ENCODE data around the gene BCL2L15.

The BCL2L15 gene

DNA sequence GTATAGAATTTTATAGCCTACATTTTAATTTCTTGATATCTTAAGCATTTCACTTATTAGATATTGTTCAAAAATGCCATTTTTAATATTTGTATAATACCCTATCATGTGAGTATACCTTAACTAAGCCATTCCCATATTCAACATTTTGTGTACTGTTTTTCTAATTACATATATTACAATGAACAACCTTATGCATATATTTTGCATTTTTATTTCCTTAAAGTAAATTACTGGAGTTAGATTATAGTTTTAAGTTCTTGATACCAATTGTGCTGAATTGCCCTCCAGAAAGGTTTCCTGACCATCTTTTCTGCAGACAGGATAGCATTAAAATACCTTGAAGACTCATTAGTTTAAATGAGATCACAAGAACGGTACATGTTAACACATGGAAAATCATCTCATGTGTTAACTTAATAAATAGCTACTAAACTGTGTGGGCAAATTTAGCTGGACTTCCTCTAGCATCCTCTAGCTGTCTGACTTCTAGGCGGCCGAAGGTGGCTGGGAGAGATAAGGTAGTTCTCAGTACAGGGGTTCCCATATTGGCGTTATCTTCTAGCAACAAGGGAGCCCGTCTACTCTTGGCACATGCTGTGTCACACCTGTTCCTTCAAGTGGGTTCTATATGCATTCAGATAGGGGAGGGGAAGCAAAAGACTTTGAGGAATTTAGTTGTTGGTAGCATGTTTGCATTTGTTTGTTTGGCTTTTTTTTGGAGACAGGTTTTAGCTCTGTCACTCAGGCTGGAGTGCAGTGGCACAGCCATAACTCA lies 26.7 kb upstream of the BCL2L15 start:
- no peak overlapping the region for H3K27ac ChIP-seq (ENCODE audit: extremely low read depth, low read depth, low read length)
- TF ChIP-seq ZNF791 (tag by site-specific recombination; IDR thresholded peaks at IDR 0.05): no peak
- no peak for TF ChIP-seq ZXDB (tag by site-specific recombination; IDR thresholded peaks at IDR 0.05)
- no peak for TF ChIP-seq ZNF202 (tag by site-specific recombination; IDR thresholded peaks at IDR 0.05; ENCODE audit: borderline replicate concordance)
- TF ChIP-seq, protein P1, sequence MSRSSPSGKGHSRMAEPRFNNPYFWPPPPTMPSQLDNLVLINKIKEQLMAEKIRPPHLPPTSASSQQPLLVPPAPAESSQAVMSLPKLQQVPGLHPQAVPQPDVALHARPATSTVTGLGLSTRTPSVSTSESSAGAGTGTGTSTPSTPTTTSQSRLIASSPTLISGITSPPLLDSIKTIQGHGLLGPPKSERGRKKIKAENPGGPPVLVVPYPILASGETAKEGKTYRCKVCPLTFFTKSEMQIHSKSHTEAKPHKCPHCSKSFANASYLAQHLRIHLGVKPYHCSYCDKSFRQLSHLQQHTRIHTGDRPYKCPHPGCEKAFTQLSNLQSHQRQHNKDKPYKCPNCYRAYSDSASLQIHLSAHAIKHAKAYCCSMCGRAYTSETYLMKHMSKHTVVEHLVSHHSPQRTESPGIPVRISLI (tag by site-specific recombination; IDR thresholded peaks at IDR 0.05): 0 out of 2 replicates have a peak, but pooled peaks have one; percentile 29
- no peaks in the 10 kb centered on the region for H3K9me3 ChIP-seq (ENCODE audit: control insufficient read depth, insufficient read depth, low read depth, low read length)
- CTCF ChIA-PET: no interaction called here
- H3K36me3 ChIP-seq (ENCODE audit: control insufficient read depth in 2 of 2, insufficient read depth in 1 of 2, low read length in 2 of 2): peaks cover 16 to 49% of the 10 kb centered on the region in 2 experiments
- POLR2A ChIA-PET: interaction anchor here (1.7 kb wide), 1 partner anchor 15 kb away, joined by 4 read pairs; the partner anchor contains the start of gene HIPK1
- no peaks in the 10 kb centered on the region; the same call in 1 of the 2 replicates for H3K4me1 ChIP-seq (ENCODE audit: control insufficient read depth, insufficient read depth, low read length)
- no peak overlapping the region for H3K4me3 ChIP-seq (ENCODE audit: low read depth, low read length)

DNA sequence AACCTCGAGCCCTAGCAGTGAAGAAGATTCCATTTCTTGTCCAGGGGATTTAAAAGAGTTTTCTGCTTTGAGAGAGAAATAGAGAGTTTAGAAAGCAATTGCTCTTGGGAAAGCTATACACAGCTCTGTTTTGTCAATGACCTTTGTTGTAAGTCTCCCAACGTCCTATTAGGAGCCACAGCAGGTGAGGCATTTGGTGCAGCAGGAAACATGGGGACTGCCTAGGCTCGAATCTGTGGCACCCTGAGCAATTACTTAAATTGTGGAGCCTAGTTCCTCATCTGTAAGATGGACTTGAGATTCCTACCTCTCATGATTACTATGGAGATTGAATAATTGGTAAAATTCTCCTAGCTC lies 25.9 kb upstream of the BCL2L15 start:
- ChIA-PET POLR2A (interaction anchor here (1.7 kb wide), 1 partner anchor 16 kb away, joined by 4 read pairs; the partner anchor contains the start of gene HIPK1), CTCF (interaction anchor here (1.1 kb wide), 1 partner anchor 34 kb away, joined by 3 read pairs; no protein-coding TSS in a partner anchor)
- TF ChIP-seq, protein P2, sequence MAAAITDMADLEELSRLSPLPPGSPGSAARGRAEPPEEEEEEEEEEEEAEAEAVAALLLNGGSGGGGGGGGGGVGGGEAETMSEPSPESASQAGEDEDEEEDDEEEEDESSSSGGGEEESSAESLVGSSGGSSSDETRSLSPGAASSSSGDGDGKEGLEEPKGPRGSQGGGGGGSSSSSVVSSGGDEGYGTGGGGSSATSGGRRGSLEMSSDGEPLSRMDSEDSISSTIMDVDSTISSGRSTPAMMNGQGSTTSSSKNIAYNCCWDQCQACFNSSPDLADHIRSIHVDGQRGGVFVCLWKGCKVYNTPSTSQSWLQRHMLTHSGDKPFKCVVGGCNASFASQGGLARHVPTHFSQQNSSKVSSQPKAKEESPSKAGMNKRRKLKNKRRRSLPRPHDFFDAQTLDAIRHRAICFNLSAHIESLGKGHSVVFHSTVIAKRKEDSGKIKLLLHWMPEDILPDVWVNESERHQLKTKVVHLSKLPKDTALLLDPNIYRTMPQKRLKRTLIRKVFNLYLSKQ (tag by site-specific recombination; IDR thresholded peaks at IDR 0.05; ENCODE audit: borderline replicate concordance): no peak
- TF ChIP-seq SP2 (tag by site-specific recombination; IDR thresholded peaks at IDR 0.05): no peak
- TF ChIP-seq, protein P3, sequence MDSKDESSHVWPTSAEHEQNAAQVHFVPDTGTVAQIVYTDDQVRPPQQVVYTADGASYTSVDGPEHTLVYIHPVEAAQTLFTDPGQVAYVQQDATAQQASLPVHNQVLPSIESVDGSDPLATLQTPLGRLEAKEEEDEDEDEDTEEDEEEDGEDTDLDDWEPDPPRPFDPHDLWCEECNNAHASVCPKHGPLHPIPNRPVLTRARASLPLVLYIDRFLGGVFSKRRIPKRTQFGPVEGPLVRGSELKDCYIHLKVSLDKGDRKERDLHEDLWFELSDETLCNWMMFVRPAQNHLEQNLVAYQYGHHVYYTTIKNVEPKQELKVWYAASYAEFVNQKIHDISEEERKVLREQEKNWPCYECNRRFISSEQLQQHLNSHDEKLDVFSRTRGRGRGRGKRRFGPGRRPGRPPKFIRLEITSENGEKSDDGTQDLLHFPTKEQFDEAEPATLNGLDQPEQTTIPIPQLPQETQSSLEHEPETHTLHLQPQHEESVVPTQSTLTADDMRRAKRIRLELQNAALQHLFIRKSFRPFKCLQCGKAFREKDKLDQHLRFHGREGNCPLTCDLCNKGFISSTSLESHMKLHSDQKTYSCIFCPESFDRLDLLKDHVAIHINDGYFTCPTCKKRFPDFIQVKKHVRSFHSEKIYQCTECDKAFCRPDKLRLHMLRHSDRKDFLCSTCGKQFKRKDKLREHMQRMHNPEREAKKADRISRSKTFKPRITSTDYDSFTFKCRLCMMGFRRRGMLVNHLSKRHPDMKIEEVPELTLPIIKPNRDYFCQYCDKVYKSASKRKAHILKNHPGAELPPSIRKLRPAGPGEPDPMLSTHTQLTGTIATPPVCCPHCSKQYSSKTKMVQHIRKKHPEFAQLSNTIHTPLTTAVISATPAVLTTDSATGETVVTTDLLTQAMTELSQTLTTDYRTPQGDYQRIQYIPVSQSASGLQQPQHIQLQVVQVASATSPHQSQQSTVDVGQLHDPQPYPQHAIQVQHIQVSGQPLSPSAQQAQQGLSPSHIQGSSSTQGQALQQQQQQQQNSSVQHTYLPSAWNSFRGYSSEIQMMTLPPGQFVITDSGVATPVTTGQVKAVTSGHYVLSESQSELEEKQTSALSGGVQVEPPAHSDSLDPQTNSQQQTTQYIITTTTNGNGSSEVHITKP (tag by site-specific recombination; IDR thresholded peaks at IDR 0.05): no peak
- no peak for TF ChIP-seq ZNF792 (tag by site-specific recombination; IDR thresholded peaks at IDR 0.05)
- no peak for TF ChIP-seq ZNF202 (tag by site-specific recombination; IDR thresholded peaks at IDR 0.05; ENCODE audit: borderline replicate concordance)
- no peak for TF ChIP-seq HOXA7 (CRISPR knock-in tag; IDR thresholded peaks at IDR 0.05; ENCODE audit: borderline replicate concordance)
- TF ChIP-seq ZNF324 (tag by site-specific recombination; IDR thresholded peaks at IDR 0.05): no peak
- no peak for TF ChIP-seq IKZF3 (tag by site-specific recombination; IDR thresholded peaks at IDR 0.05)
- no peak for TF ChIP-seq ZBTB17 (tag by site-specific recombination; IDR thresholded peaks at IDR 0.05)
- no peak for TF ChIP-seq ZNF423 (tag by site-specific recombination; IDR thresholded peaks at IDR 0.05)
- no peak for TF ChIP-seq ZSCAN23 (tag by site-specific recombination; IDR thresholded peaks at IDR 0.05)
- no peak for TF ChIP-seq ZNF660 (tag by site-specific recombination; IDR thresholded peaks at IDR 0.05)
- TF ChIP-seq BCL11B (tag by site-specific recombination; IDR thresholded peaks at IDR 0.05; ENCODE audit: low read depth): no peak
- no peak for TF ChIP-seq ZNF184 (tag by site-specific recombination; IDR thresholded peaks at IDR 0.05)
- TF ChIP-seq ZNF37A (tag by site-specific recombination; IDR thresholded peaks at IDR 0.05): no peak
- no peak for TF ChIP-seq KLF9 (tag by site-specific recombination; IDR thresholded peaks at IDR 0.05; ENCODE audit: low read depth)
- no peak for TF ChIP-seq MYNN (tag by site-specific recombination; IDR thresholded peaks at IDR 0.05; ENCODE audit: borderline replicate concordance)
- no peak for TF ChIP-seq GLIS2 (tag by site-specific recombination; IDR thresholded peaks at IDR 0.05)
- no peak for TF ChIP-seq ZNF140 (tag by site-specific recombination; IDR thresholded peaks at IDR 0.05)
- TF ChIP-seq ZNF843 (tag by site-specific recombination; IDR thresholded peaks at IDR 0.05): no peak
- no peak overlapping the region for H3K27ac ChIP-seq (ENCODE audit: extremely low read depth, low read depth, low read length)
- H3K36me3 ChIP-seq (ENCODE audit: control insufficient read depth in 2 of 2, insufficient read depth in 1 of 2, low read length in 2 of 2): peaks cover 21 to 57% of the 10 kb centered on the region in 2 experiments
- H3K4me3 ChIP-seq (ENCODE audit: low read depth, low read length): no peak overlapping the region
- no peaks in the 10 kb centered on the region; the same call in 1 of the 2 replicates for H3K4me1 ChIP-seq (ENCODE audit: control insufficient read depth, insufficient read depth, low read length)
- H3K9me3 ChIP-seq (ENCODE audit: control insufficient read depth, insufficient read depth, low read depth, low read length): no peaks in the 10 kb centered on the region
